ENCODE results near the gene DAPK1.

DAPK1 gene

DNA sequence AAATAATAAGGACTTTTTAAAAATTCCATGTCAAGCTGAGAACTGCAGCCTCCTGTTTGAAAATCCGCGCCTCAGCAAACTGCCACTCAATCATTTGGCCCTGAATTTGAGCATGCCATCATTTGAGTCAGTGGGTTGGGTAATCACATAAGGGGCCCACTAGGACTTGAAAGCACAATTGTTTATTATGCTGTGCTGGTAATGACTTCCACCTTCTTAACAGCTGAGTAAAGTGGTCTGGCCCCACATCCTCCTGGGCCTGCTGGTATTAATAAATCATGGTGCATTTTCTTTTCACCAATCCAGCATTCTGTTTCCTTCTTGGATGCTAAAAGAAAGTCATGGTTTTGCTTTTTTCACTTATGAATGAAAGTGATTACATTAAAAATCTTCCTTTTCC, 125.3 kb downstream of the DAPK1 start:
- Histone ChIP-seq H3K4me1 (ENCODE audit: control insufficient read depth, low read depth, low read length) (no peaks in the 10 kb centered on the region), H3K9ac (ENCODE audit: low read length) (no peak overlapping the region), H3K4me3 (ENCODE audit: low read length) (no peak overlapping the region), H3K27ac (ENCODE audit: low read length) (no peak overlapping the region), H3K9me3 (ENCODE audit: control insufficient read depth, low read depth, low read length) (no peaks in the 10 kb centered on the region), H3K36me3 (ENCODE audit: control insufficient read depth, low read depth, low read length) (peaks cover 9% of the 10 kb centered on the region), H3K27me3 (ENCODE audit: control insufficient read depth, insufficient read depth, low read length) (no peaks in the 10 kb centered on the region)

DNA sequence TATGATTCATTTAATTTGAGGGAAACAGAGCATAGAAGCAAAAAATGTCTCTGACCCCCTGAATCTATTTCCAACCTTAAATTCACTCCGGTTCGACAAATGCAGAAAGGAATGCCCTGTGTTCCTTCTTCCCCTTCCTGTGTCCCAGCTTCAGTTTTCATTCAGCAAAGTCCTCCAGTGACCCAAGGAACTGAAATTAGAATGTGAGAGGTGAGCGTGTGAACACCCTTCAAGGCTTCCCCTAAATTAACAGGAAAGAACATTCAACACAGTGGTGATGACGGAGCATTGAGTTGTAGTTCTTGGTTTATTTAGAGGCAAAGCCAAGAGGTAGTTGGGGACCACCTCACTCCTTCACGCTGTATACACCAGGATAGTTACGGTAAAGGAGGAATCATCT, 130.7 kb downstream of the DAPK1 start:
- Histone ChIP-seq H3K4me1 (ENCODE audit: control insufficient read depth, low read depth, low read length) (no peaks in the 10 kb centered on the region), H3K27me3 (ENCODE audit: control insufficient read depth, insufficient read depth, low read length) (no peaks in the 10 kb centered on the region), H3K36me3 (ENCODE audit: control insufficient read depth, low read depth, low read length) (peaks cover 5% of the 10 kb centered on the region)

GRCh38 chr9:87629104-87629503, 131.4 kb downstream of the DAPK1 start:
- Histone ChIP-seq H3K27ac (ENCODE audit: low read length) (no peak overlapping the region), H3K9me3 (ENCODE audit: control insufficient read depth, low read depth, low read length) (no peaks in the 10 kb centered on the region), H3K36me3 (ENCODE audit: control insufficient read depth, low read depth, low read length) (peaks cover 5% of the 10 kb centered on the region), H3K4me1 (ENCODE audit: control insufficient read depth, low read depth, low read length) (no peaks in the 10 kb centered on the region), H3K4me3 (ENCODE audit: low read length) (no peak overlapping the region), H3K9ac (ENCODE audit: low read length) (no peak overlapping the region), H3K27me3 (ENCODE audit: control insufficient read depth, insufficient read depth, low read length) (no peaks in the 10 kb centered on the region)

More for the DNA sequence above, 130.7 kb downstream of the DAPK1 start:
- Histone ChIP-seq H3K9ac (ENCODE audit: low read length) (no peak overlapping the region), H3K9me3 (ENCODE audit: control insufficient read depth, low read depth, low read length) (no peaks in the 10 kb centered on the region), H3K4me3 (ENCODE audit: low read length) (no peak overlapping the region), H3K27ac (ENCODE audit: low read length) (no peak overlapping the region)

GRCh38 chr9:87630266-87630665, 132.6 kb downstream of the DAPK1 start:
- no peak overlapping the region for H3K9ac ChIP-seq (ENCODE audit: low read length)

DNA sequence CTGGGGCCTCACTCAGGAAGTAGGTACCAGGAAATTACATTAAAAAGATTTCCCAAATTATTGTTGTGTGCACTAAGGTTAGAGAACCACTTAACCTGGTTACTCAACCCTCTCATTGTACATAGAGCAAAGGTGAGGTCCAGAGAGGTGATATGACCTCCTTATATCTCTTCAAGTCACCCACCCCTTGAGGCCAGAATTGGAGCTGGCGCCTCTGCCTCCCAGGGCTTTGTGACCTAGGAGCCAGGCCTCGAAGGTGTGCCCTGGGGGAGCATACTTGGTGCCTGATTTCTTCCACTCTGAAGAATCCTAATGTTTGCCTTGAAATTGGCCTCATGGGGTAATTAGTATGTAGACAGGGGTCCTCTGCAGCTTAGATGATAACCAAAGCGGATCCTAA, 133.2 kb downstream of the DAPK1 start:
- H3K27ac ChIP-seq (ENCODE audit: low read length), result no peak overlapping the region
- H3K4me1 ChIP-seq (ENCODE audit: control insufficient read depth, low read depth, low read length), result no peaks in the 10 kb centered on the region
- no peak overlapping the region for H3K9ac ChIP-seq (ENCODE audit: low read length)
- H3K36me3 ChIP-seq (ENCODE audit: control insufficient read depth, low read depth, low read length), result peaks cover 3% of the 10 kb centered on the region
- no peaks in the 10 kb centered on the region for H3K27me3 ChIP-seq (ENCODE audit: control insufficient read depth, insufficient read depth, low read length)
- no peaks in the 10 kb centered on the region for H3K9me3 ChIP-seq (ENCODE audit: control insufficient read depth, low read depth, low read length)
- no peak overlapping the region for H3K4me3 ChIP-seq (ENCODE audit: low read length)

More at GRCh38 chr9:87630266-87630665, 132.6 kb downstream of the DAPK1 start:
- Histone ChIP-seq H3K27ac (ENCODE audit: low read length) (no peak overlapping the region), H3K4me1 (ENCODE audit: control insufficient read depth, low read depth, low read length) (no peaks in the 10 kb centered on the region), H3K9me3 (ENCODE audit: control insufficient read depth, low read depth, low read length) (no peaks in the 10 kb centered on the region), H3K36me3 (ENCODE audit: control insufficient read depth, low read depth, low read length) (peaks cover 3% of the 10 kb centered on the region), H3K27me3 (ENCODE audit: control insufficient read depth, insufficient read depth, low read length) (no peaks in the 10 kb centered on the region), H3K4me3 (ENCODE audit: low read length) (no peak overlapping the region)

GRCh38 chr9:87635656-87636501, 138.2 kb downstream of the DAPK1 start:
- Histone ChIP-seq H3K27me3 (ENCODE audit: control insufficient read depth, insufficient read depth, low read length) (no peaks in the 10 kb centered on the region), H3K9me3 (ENCODE audit: control insufficient read depth, low read depth, low read length) (no peaks in the 10 kb centered on the region), H3K4me1 (ENCODE audit: control insufficient read depth, low read depth, low read length) (no peaks in the 10 kb centered on the region), H3K36me3 (ENCODE audit: control insufficient read depth, low read depth, low read length) (peaks cover 29% of the 10 kb centered on the region), H3K4me3 (ENCODE audit: low read length) (no peak overlapping the region), H3K27ac (ENCODE audit: low read length) (no peak overlapping the region), H3K9ac (ENCODE audit: low read length) (no peak overlapping the region)

DNA sequence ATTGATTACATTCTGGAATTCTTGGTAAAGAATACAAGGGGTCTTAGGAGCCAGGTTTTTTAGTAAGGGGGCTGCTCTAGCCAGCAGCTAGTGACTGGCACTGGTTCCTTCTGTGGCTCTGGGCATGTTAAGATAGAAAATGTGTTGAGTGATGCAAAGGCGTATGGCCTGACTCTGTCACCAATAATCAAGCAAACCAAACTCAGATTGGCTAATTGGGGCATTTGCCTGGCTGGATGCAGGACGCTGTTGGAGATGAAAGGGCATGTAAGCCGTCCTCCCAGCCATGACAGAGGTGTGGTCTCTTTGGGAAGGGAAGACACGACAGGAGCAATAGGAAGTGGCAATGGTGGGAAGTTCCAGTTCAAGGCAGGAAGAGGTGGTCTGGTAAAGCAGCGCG, 140.6 kb downstream of the DAPK1 start:
- H3K27me3 ChIP-seq (ENCODE audit: control insufficient read depth, insufficient read depth, low read length), result no peaks in the 10 kb centered on the region
- no peak overlapping the region for H3K9ac ChIP-seq (ENCODE audit: low read length)
- H3K36me3 ChIP-seq (ENCODE audit: control insufficient read depth, low read depth, low read length), result peaks cover 46% of the 10 kb centered on the region
- no peaks in the 10 kb centered on the region for H3K4me1 ChIP-seq (ENCODE audit: control insufficient read depth, low read depth, low read length)
- H3K4me3 ChIP-seq (ENCODE audit: low read length), result no peak overlapping the region
- no peaks in the 10 kb centered on the region for H3K9me3 ChIP-seq (ENCODE audit: control insufficient read depth, low read depth, low read length)
- no peak overlapping the region for H3K27ac ChIP-seq (ENCODE audit: low read length)

- H3K36me3 ChIP-seq (ENCODE audit: control insufficient read depth, low read depth, low read length), result peaks cover 43% of the 10 kb centered on the region
Observed at GRCh38 chr9:87639949-87640348, 142.3 kb downstream of the DAPK1 start.

GRCh38 chr9:87640385-87640795, 142.7 kb downstream of the DAPK1 start:
- Histone ChIP-seq H3K4me3 (ENCODE audit: low read length) (no peak overlapping the region), H3K27ac (ENCODE audit: low read length) (no peak overlapping the region), H3K27me3 (ENCODE audit: control insufficient read depth, insufficient read depth, low read length) (no peaks in the 10 kb centered on the region), H3K36me3 (ENCODE audit: control insufficient read depth, low read depth, low read length) (peaks cover 43% of the 10 kb centered on the region), H3K4me1 (ENCODE audit: control insufficient read depth, low read depth, low read length) (peaks cover 10% of the 10 kb centered on the region), H3K9ac (ENCODE audit: low read length) (no peak overlapping the region), H3K9me3 (ENCODE audit: control insufficient read depth, low read depth, low read length) (no peaks in the 10 kb centered on the region)

More at GRCh38 chr9:87639949-87640348, 142.3 kb downstream of the DAPK1 start:
- Histone ChIP-seq H3K4me3 (ENCODE audit: low read length) (no peak overlapping the region), H3K9me3 (ENCODE audit: control insufficient read depth, low read depth, low read length) (no peaks in the 10 kb centered on the region), H3K9ac (ENCODE audit: low read length) (no peak overlapping the region), H3K27ac (ENCODE audit: low read length) (no peak overlapping the region), H3K4me1 (ENCODE audit: control insufficient read depth, low read depth, low read length) (peaks cover 10% of the 10 kb centered on the region), H3K27me3 (ENCODE audit: control insufficient read depth, insufficient read depth, low read length) (no peaks in the 10 kb centered on the region)

DNA sequence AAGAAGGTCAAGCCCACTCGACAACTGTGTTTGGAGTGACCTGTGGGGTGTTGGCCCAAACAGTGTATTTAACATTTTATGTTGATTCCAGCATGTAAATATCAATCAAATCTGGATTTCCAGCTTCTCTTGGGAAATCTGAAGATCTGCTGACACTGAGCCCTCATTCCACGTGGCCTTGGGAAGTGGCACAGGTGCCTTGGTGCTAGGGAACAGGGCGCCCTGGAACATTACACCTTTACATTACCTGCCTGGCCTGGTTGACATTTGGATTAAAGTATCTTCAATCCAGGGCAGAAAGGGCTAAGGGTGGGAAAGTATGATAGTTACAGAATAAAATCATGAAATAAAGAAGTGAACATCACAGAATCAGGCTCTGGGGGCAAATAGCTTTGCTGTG, 143.4 kb downstream of the DAPK1 start:
- Histone ChIP-seq H3K36me3 (ENCODE audit: control insufficient read depth, low read depth, low read length) (peaks cover 49% of the 10 kb centered on the region), H3K9me3 (ENCODE audit: control insufficient read depth, low read depth, low read length) (no peaks in the 10 kb centered on the region), H3K9ac (ENCODE audit: low read length) (no peak overlapping the region)

GRCh38 chr9:87642330-87643106, 144.9 kb downstream of the DAPK1 start:
- Histone ChIP-seq H3K9ac (ENCODE audit: low read length) (no peak overlapping the region), H3K4me3 (ENCODE audit: low read length) (no peak overlapping the region), H3K36me3 (ENCODE audit: control insufficient read depth, low read depth, low read length) (peaks cover 63% of the 10 kb centered on the region), H3K9me3 (ENCODE audit: control insufficient read depth, low read depth, low read length) (no peaks in the 10 kb centered on the region), H3K27ac (ENCODE audit: low read length) (no peak overlapping the region), H3K27me3 (ENCODE audit: control insufficient read depth, insufficient read depth, low read length) (no peaks in the 10 kb centered on the region), H3K4me1 (ENCODE audit: control insufficient read depth, low read depth, low read length) (peaks cover 10% of the 10 kb centered on the region)

More for the DNA sequence above, 143.4 kb downstream of the DAPK1 start:
- no peak overlapping the region for H3K4me3 ChIP-seq (ENCODE audit: low read length)
- H3K4me1 ChIP-seq (ENCODE audit: control insufficient read depth, low read depth, low read length), result peaks cover 10% of the 10 kb centered on the region
- H3K27ac ChIP-seq (ENCODE audit: low read length), result no peak overlapping the region
- no peaks in the 10 kb centered on the region for H3K27me3 ChIP-seq (ENCODE audit: control insufficient read depth, insufficient read depth, low read length)
